Neural cell (in vitro differentiated cells): Measurements from ENCODE around the gene DUSP12.

ENCODE experiments used
- EP300 ChIP-seq: fragments of 450-650 bp; conservative IDR thresholded peaks from 2 replicates; pipeline ENCODE4 v1.6.1; 2014; ENCODE audit warnings: antibody characterized with exemption, mild to moderate bottlenecking, moderate library complexity; ENCODE audit not compliant: poor library complexity, severe bottlenecking
- EZH2 ChIP-seq: fragments of 200-600, 300-800 bp; shearing (Covaris generic), sonication (generic); IDR thresholded peaks from 2 replicates; pipeline ENCODE4 v1.6.1; 2014; ENCODE audit warnings: antibody characterized with exemption, low read length, borderline replicate concordance, mild to moderate bottlenecking; ENCODE audit not compliant: insufficient read depth, poor library complexity, severe bottlenecking
- MXI1 ChIP-seq: fragments of 450-650 bp; conservative IDR thresholded peaks from 2 replicates; pipeline ENCODE4 v1.6.1; 2014; ENCODE audit warnings: antibody characterized with exemption, mild to moderate bottlenecking; ENCODE audit not compliant: poor library complexity, severe bottlenecking
- POLR2AphosphoS5 ChIP-seq: IDR thresholded peaks from 2 replicates; pipeline ENCODE4 v1.6.1; 2012
- RAD21 ChIP-seq: fragments of 450-650 bp; conservative IDR thresholded peaks from 2 replicates; pipeline ENCODE4 v1.6.1; 2014; ENCODE audit warnings: antibody characterized with exemption, mild to moderate bottlenecking, moderate library complexity
- SMC3 ChIP-seq: fragments of 450-650 bp; conservative IDR thresholded peaks from 2 replicates; pipeline ENCODE4 v1.6.1; 2014; ENCODE audit warnings: antibody characterized with exemption, mild to moderate bottlenecking, moderate library complexity; ENCODE audit not compliant: poor library complexity
- TAF1 ChIP-seq: IDR thresholded peaks from 2 replicates; pipeline ENCODE4 v1.6.1; 2012; ENCODE audit warnings: low read depth
- TF ChIP-seq, protein P1 (sequence below): fragments of 450-650 bp; IDR thresholded peaks from 2 replicates; pipeline ENCODE4 v1.5.1; 2014; ENCODE audit warnings: antibody characterized with exemption, mild to moderate bottlenecking, moderate library complexity; ENCODE audit not compliant: poor library complexity, severe bottlenecking
- TF ChIP-seq, protein P2 (sequence below): IDR thresholded peaks from 2 replicates; pipeline ENCODE4 v1.6.1; 2012; ENCODE audit warnings: borderline replicate concordance

DNA sequence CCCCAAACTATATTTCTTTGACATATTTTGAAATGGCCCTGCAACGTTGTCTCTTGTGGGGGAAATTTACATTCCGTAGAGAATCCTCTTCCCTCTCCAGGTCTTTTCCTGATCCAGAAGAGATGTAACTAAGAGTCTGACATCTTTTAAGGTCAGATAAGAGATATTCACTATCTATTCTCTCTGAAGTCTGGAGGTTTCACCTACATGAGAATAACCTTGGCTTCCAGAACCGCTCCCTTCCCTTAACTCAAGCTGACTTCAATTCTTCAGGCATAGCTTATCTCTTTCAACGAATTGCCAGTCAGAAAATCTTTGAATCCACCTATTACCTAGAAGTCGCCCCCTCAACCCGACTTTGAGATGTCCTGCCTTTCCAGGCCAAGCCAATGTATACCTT is 18.3 kb upstream of the DUSP12 start:
- TF ChIP-seq, protein P1, sequence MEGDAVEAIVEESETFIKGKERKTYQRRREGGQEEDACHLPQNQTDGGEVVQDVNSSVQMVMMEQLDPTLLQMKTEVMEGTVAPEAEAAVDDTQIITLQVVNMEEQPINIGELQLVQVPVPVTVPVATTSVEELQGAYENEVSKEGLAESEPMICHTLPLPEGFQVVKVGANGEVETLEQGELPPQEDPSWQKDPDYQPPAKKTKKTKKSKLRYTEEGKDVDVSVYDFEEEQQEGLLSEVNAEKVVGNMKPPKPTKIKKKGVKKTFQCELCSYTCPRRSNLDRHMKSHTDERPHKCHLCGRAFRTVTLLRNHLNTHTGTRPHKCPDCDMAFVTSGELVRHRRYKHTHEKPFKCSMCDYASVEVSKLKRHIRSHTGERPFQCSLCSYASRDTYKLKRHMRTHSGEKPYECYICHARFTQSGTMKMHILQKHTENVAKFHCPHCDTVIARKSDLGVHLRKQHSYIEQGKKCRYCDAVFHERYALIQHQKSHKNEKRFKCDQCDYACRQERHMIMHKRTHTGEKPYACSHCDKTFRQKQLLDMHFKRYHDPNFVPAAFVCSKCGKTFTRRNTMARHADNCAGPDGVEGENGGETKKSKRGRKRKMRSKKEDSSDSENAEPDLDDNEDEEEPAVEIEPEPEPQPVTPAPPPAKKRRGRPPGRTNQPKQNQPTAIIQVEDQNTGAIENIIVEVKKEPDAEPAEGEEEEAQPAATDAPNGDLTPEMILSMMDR, result no peak
- TF ChIP-seq RAD21 (no peak), POLR2AphosphoS5 (no peak), MXI1 (no peak), TAF1 (no peak), EZH2 (no peak), SMC3 (no peak), EP300 (no peak)
- TF ChIP-seq, protein P2, sequence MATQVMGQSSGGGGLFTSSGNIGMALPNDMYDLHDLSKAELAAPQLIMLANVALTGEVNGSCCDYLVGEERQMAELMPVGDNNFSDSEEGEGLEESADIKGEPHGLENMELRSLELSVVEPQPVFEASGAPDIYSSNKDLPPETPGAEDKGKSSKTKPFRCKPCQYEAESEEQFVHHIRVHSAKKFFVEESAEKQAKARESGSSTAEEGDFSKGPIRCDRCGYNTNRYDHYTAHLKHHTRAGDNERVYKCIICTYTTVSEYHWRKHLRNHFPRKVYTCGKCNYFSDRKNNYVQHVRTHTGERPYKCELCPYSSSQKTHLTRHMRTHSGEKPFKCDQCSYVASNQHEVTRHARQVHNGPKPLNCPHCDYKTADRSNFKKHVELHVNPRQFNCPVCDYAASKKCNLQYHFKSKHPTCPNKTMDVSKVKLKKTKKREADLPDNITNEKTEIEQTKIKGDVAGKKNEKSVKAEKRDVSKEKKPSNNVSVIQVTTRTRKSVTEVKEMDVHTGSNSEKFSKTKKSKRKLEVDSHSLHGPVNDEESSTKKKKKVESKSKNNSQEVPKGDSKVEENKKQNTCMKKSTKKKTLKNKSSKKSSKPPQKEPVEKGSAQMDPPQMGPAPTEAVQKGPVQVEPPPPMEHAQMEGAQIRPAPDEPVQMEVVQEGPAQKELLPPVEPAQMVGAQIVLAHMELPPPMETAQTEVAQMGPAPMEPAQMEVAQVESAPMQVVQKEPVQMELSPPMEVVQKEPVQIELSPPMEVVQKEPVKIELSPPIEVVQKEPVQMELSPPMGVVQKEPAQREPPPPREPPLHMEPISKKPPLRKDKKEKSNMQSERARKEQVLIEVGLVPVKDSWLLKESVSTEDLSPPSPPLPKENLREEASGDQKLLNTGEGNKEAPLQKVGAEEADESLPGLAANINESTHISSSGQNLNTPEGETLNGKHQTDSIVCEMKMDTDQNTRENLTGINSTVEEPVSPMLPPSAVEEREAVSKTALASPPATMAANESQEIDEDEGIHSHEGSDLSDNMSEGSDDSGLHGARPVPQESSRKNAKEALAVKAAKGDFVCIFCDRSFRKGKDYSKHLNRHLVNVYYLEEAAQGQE, result no peak
